CD14-positive monocyte (primary cell): ENCODE results near the gene PIP5K1C. TPM values are rescaled to one million over a fixed set of nuclear protein-coding genes. Genes with fewer than 3 reads are reported as not detected.

ENCODE experiments used
- DNase-seq, 3 donors: peaks; one replicate each; pipeline ENCODE4 v3.0.0-alpha.2; 2011 to 2022
- H2AFZ ChIP-seq: 2 replicates; pipeline ENCODE4 v1.6.0; 2012; ENCODE audit warnings: mild to moderate bottlenecking, low read depth, low read length, inconsistent platforms; ENCODE audit not compliant: insufficient read depth, poor library complexity, severe bottlenecking
- H3K27ac ChIP-seq, 2 donors: 1 replicate in 1 of 2; 2 replicates in 1 of 2; pipeline ENCODE4 v1.5.1; 2012 to 2013; ENCODE audit warnings: low read length in 2 of 2, control low read depth in 1 of 2, inconsistent platforms in 1 of 2, low read depth in 1 of 2, mild to moderate bottlenecking in 1 of 2
- H3K27me3 ChIP-seq, 2 donors: one replicate each; pipeline versions ENCODE4 v1.6.0 to v1.6.1; 2011 to 2013; ENCODE audit warnings: low read length in 2 of 2; ENCODE audit not compliant: control insufficient read depth in 2 of 2, insufficient read depth in 2 of 2
- H3K36me3 ChIP-seq, 2 donors: replicated peaks in 1 of 2; 1 replicate in 1 of 2; 2 replicates in 1 of 2; pipeline versions ENCODE4 v1.5.1 to v1.6.1; 2012 to 2013; ENCODE audit warnings: low read length in 2 of 2, control low read depth in 1 of 2, inconsistent platforms in 1 of 2, mild to moderate bottlenecking in 1 of 2; ENCODE audit not compliant: insufficient read depth in 2 of 2, control insufficient read depth in 1 of 2
- H3K4me1 ChIP-seq, 2 donors: 1 replicate in 1 of 2; 2 replicates in 1 of 2; pipeline versions ENCODE4 v1.5.1 to v1.6.1; 2012 to 2013; ENCODE audit warnings: low read length in 2 of 2, control low read depth in 1 of 2, inconsistent platforms in 1 of 2, mild to moderate bottlenecking in 1 of 2, moderate library complexity in 1 of 2; ENCODE audit not compliant: insufficient read depth in 2 of 2, control insufficient read depth in 1 of 2
- H3K4me2 ChIP-seq: replicated peaks from 2 replicates; pipeline ENCODE3; 2012; ENCODE audit warnings: low read length, moderate library complexity, mild to moderate bottlenecking; ENCODE audit not compliant: poor library complexity, severe bottlenecking; ENCODE audit errors: extremely low read depth
- H3K4me3 ChIP-seq, 3 experiments: fragments of 200-600 bp in 1 of 3; sonication (generic) in 1 of 3; replicated peaks in 1 of 3; 1 replicate in 2 of 3; 2 replicates in 1 of 3; pipeline ENCODE4 v1.5.1; 2011 to 2013; ENCODE audit warnings: low read length in 3 of 3, mild to moderate bottlenecking in 3 of 3, control low read depth in 2 of 3, low read depth in 2 of 3, inconsistent platforms in 1 of 3, moderate library complexity in 1 of 3
- H3K79me2 ChIP-seq: 2 replicates; pipeline ENCODE4 v1.6.0; 2012; ENCODE audit warnings: mild to moderate bottlenecking, control low read depth, inconsistent platforms, low read length, moderate library complexity; ENCODE audit not compliant: insufficient read depth
- H3K9ac ChIP-seq: 2 replicates; pipeline ENCODE4 v1.6.0; 2017; ENCODE audit warnings: low read length, mild to moderate bottlenecking; ENCODE audit not compliant: insufficient read depth, poor library complexity, severe bottlenecking
- H3K9me3 ChIP-seq, 2 donors: replicated peaks in 1 of 2; 1 replicate in 1 of 2; 2 replicates in 1 of 2; pipeline versions ENCODE4 v1.5.1 to v1.6.1; 2012 to 2013; ENCODE audit warnings: low read length in 2 of 2, control low read depth in 1 of 2; ENCODE audit not compliant: control insufficient read depth in 1 of 2, insufficient read depth in 1 of 2
- H4K20me1 ChIP-seq: 2 replicates; pipeline ENCODE4 v1.6.0; 2012; ENCODE audit warnings: mild to moderate bottlenecking, low read length, control low read depth, moderate library complexity; ENCODE audit not compliant: insufficient read depth
- H3K27ac Mint-ChIP-seq, 7 donors: one replicate each; pipeline ENCODE4 v1.8.0; 2020; ENCODE audit warnings: mild to moderate bottlenecking in 7 of 7, mixed read lengths in 7 of 7, moderate library complexity in 6 of 7, inconsistent platforms in 2 of 7
- H3K27me3 Mint-ChIP-seq, 3 donors: one replicate each; pipeline ENCODE4 v1.8.0; 2021 to 2022; ENCODE audit warnings: low read depth in 3 of 3, mild to moderate bottlenecking in 3 of 3, mixed read lengths in 3 of 3, moderate library complexity in 3 of 3, inconsistent platforms in 1 of 3
- H3K36me3 Mint-ChIP-seq, 2 donors: one replicate each; pipeline ENCODE4 v1.8.0; 2020; ENCODE audit warnings: mixed read lengths in 2 of 2, inconsistent platforms in 1 of 2, mild to moderate bottlenecking in 1 of 2
- H3K4me1 Mint-ChIP-seq: one replicate; pipeline ENCODE4 v1.8.0; 2020; ENCODE audit warnings: mild to moderate bottlenecking, mixed read lengths
- H3K4me3 Mint-ChIP-seq, 2 donors: one replicate each; pipeline ENCODE4 v1.8.0; 2020; ENCODE audit warnings: mild to moderate bottlenecking in 2 of 2, mixed read lengths in 2 of 2, moderate library complexity in 1 of 2
- H3K9me3 Mint-ChIP-seq, 7 donors: one replicate each; pipeline ENCODE4 v1.8.0; 2020 to 2022; ENCODE audit warnings: mixed read lengths in 7 of 7, mild to moderate bottlenecking in 6 of 7, moderate library complexity in 6 of 7, inconsistent platforms in 2 of 7
- WGBS: methylation state at CpG from one replicate; pipeline ENCODE4 v1.1.5; 2013; ENCODE audit warnings: missing lambda C conversion rate; ENCODE audit not compliant: insufficient coverage; 5-methylcytosine and 5-hydroxymethylcytosine counted together
- intact Hi-C, 2 donors: fragments of 100-400 bp; cut with micrococcal nuclease; formaldehyde crosslinking; loops; one replicate each; pipeline versions ENCODE4 v1.15.0 to v1.15.1; 2023
- polyA plus RNA-seq, 3 donors: library from polyadenylated mRNA; depleted of rRNA in 1 of 3; unstranded in 2 of 3; stranded (reverse) in 1 of 3; fragments of 300-500 nt in 2 of 3; fragments of >200 nt in 1 of 3; fragmentation: Illumina TruSeq in 2 of 3; gene quantifications; 1 replicate in 2 of 3; 2 replicates in 1 of 3; pipeline ENCODE4 v1.2.3, GENCODE V29; 2012 to 2021
- TF ChIP-seq, protein P1 (sequence below): fragments of 200-600 bp; IDR thresholded peaks from one replicate; pipeline ENCODE4 v1.8.0; 2022; ENCODE audit warnings: antibody characterized with exemption, mild to moderate bottlenecking

The PIP5K1C gene
- polyA plus RNA-seq, 3 donors = 6.5 to 19.5 (median 10.1) TPM

DNA sequence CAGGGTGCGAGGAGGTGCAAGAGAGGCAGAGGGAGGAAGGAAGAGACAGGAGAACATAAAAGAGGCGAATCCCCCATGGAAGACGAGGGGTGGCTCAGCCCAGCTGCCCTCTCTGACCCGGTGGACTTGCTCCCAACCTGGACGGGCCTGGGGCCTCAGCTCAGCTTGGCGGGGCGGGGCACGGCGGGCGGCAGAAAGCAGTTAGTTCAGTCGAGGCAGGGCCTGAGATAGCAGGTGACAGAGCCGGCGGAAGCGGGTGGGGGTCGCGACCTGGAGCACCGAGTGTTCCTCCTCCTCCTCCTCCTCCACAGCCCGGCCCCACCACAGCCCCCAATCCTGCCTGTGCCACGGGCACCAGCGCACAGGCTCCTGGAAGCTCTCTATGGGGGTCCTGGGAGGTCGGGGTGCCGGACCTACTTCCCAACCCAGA, 66.7 kb downstream of the PIP5K1C start:
- Histone ChIP-seq H4K20me1 (no peaks in the 10 kb centered on the region), H3K9ac (no peak overlapping the region), H3K4me1 (no peaks in the 10 kb centered on the region), H2AFZ (no peak overlapping the region), H3K4me3 (no peak overlapping the region), H3K27ac (no peak overlapping the region), H3K79me2 (no peaks in the 10 kb centered on the region), H3K36me3 (peaks cover 45 to 46% of the 10 kb centered on the region in 2 donors), H3K9me3 (no peaks in the 10 kb centered on the region), H3K27me3 (no peaks in the 10 kb centered on the region), H3K4me2 (no peak overlapping the region)
- Mint-ChIP-seq H3K4me3 (no peak overlapping the region), H3K36me3 (peaks cover 24 to 58% of the 10 kb centered on the region in 2 donors), H3K27ac (peak overlapping the region in 1 of 7 donors; percentile 64), H3K27me3 (peaks cover 0 to 2% (median 2%) of the 10 kb centered on the region in 3 donors), H3K9me3 (no peaks in the 10 kb centered on the region), H3K4me1 (no peaks in the 10 kb centered on the region)
- TF ChIP-seq, protein P1, sequence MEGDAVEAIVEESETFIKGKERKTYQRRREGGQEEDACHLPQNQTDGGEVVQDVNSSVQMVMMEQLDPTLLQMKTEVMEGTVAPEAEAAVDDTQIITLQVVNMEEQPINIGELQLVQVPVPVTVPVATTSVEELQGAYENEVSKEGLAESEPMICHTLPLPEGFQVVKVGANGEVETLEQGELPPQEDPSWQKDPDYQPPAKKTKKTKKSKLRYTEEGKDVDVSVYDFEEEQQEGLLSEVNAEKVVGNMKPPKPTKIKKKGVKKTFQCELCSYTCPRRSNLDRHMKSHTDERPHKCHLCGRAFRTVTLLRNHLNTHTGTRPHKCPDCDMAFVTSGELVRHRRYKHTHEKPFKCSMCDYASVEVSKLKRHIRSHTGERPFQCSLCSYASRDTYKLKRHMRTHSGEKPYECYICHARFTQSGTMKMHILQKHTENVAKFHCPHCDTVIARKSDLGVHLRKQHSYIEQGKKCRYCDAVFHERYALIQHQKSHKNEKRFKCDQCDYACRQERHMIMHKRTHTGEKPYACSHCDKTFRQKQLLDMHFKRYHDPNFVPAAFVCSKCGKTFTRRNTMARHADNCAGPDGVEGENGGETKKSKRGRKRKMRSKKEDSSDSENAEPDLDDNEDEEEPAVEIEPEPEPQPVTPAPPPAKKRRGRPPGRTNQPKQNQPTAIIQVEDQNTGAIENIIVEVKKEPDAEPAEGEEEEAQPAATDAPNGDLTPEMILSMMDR = no peak
- no peak for DNase-seq
- intact Hi-C loops = no loop called here
- WGBS = 97% methylated on average over 11 of the region's 22 CpGs

DNA sequence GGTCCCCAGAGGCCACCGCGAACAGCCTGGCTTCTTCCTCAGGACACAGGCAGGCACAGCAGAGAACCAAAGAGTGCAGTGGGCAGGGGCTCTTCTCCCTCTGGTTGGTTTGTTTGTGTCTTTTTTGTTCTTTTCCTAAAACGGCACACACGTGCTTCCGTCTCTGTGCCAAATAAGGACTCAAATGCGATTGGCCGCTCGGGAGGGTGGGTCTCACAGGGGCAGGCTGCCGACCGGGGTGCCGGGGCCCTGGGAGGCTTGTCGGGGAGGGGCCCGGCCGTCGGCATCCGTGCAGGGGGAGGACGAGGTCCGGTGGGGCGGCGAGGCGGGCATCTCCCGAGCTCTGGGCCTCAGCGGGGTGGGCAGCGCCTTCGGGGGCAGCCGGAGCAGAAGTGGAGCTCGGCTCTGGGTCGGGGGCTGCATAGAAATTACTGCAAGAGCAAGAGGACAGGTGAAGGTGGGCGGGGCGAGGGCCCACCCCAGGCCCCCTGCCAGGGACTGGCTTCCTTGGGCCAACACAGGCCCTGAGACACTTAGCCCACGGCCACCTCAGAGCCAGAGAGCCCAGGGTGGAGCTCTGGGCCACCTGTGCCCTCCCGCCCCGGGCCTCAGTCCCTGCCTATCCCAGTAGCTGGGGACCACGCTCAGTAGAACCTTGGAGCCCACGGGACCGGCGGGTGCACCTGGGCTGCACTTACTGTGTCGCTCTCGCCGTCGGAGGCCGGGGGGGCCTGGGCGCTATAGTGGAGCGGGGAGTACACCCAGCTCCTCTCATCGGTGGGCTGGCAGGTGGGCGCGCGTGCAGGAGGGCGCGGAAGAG, 67.3 kb downstream of the PIP5K1C start:
- H3K4me2 ChIP-seq = no peak overlapping the region
- no peaks in the 10 kb centered on the region for H3K9me3 ChIP-seq
- H3K79me2 ChIP-seq = no peaks in the 10 kb centered on the region
- Mint-ChIP-seq H3K36me3 (peaks cover 21 to 55% of the 10 kb centered on the region in 2 donors), H3K4me3 (no peak overlapping the region), H3K27ac (peak overlapping the region in 2 of 7 donors; percentile 64 to 73), H3K4me1 (no peaks in the 10 kb centered on the region), H3K9me3 (no peaks in the 10 kb centered on the region), H3K27me3 (peaks cover 0 to 2% (median 2%) of the 10 kb centered on the region in 3 donors)
- intact Hi-C loops = no loop called here
- H3K27me3 ChIP-seq = no peaks in the 10 kb centered on the region
- no peak for DNase-seq
- no peaks in the 10 kb centered on the region for H4K20me1 ChIP-seq
- no peak overlapping the region for H2AFZ ChIP-seq
- no peak overlapping the region for H3K4me3 ChIP-seq
- TF ChIP-seq, protein P1 = no peak
- H3K4me1 ChIP-seq = no peaks in the 10 kb centered on the region
- WGBS = 96% methylated on average over 40 of the region's 50 CpGs
- H3K9ac ChIP-seq = no peak overlapping the region
- H3K27ac ChIP-seq = no peak overlapping the region
- H3K36me3 ChIP-seq = peaks cover 39% of the 10 kb centered on the region in 2 donors
